ENCODE data around the gene SPANXN3. TPM values are rescaled to one million over a fixed set of nuclear protein-coding genes. Genes with fewer than 3 reads are reported as not detected.
"Not testable (repeated sequence)": the region's sequence is repeated elsewhere in the genome, so short reads cannot be mapped to it uniquely, and the experiment has no call there.

SPANXN3 gene, protein sequence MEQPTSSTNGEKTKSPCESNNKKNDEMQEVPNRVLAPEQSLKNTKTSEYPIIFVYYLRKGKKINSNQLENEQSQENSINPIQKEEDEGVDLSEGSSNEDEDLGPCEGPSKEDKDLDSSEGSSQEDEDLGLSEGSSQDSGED
- not detected for total RNA-seq
- long read RNA-seq: 0 reads

DNA sequence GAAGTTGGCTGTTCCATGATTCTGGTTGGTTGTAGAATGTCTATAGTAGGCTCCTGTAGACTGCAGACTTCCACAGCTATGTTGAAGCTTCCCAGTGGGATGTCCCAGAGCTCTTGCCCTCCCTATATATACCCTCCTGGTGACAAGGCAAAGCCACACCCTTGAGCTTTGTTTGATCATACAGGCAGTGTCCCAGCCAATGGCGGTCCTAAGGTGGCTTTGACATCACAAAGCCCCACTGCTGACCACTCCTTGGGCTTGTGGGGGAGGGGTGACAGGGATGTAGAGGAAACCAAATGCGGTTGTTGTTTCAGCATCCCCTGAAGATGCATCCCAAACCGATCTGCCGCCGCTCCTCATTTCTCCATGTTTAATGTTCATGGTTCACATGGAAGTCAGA lies at the start of gene SPANXN3:
SPANXN3 (minus strand) TSS at position 101 of the 400 bp plus-strand sequence; CDS start at position 17, 84 bp downstream.
- intact Hi-C loops (cut with micrococcal nuclease); ATAC-seq; DNase-seq: not testable (repeated sequence)

DNA sequence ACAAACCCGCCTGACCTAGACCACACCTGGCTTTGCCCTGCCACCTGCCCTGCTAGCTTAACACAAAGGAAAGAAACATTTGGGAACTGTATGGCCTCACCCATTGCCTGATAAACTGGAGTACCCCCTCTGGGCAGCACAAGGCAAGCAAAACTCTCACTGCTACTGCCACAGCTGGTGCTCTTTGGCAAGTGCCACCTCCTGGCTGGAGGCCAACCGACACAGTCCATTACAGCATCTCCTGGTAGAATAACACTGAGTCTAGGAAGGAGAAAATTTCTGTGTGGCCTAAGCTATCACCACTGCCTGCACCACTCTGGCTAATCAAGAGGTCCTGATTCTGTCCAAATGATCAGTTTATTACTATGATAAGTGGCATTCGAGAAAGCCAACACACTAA lies 18.9 kb upstream of the SPANXN3 start:
- intact Hi-C loops (cut with micrococcal nuclease): no loop called here
- no peak for DNase-seq
- no peak for ATAC-seq

DNA sequence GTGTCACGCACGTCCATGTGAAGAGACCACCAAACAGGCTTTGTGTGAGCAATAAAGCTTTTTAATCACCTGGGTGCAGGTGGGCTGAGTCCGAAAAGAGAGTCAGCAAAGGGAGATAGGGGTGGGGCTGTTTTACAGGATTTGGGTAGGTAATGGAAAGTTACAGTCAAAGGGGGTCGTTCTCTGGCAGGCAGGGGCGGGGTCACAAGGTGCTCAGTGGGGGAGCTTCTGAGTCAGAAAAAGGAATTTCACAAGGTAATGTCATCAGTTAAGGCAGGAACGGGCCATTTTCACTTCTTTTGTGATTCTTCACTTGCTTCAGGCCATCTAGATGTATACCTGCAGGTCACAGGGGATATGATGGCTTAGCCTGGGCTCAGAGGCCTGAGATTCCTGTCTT lies 15.1 kb downstream of the SPANXN3 start:
- intact Hi-C loops (cut with micrococcal nuclease): not testable (repeated sequence)

DNA sequence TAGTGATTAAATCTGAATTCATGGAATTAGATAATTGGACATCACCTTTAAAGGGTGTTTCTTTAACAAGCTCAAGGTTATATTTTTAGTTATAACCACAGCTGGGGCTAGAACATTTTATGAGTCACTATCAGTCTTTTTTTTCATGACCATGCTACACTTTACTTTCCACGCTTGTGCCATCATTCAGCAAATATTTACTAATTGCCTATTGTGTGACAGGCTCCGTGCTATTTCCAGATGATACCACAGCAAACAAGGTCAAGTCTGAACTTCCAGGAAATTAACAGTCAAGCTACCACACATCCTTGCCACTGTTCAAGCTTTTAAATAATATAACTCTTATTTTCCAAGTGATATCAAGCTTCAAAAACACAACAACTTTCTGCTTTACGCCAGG lies 16.5 kb downstream of the SPANXN3 start:
- no peak for DNase-seq
- intact Hi-C loops (cut with micrococcal nuclease): no loop called here
- ATAC-seq: no peak

More for the DNA sequence above, 15.1 kb downstream of the SPANXN3 start:
- DNase-seq, ATAC-seq: not testable (repeated sequence)

DNA sequence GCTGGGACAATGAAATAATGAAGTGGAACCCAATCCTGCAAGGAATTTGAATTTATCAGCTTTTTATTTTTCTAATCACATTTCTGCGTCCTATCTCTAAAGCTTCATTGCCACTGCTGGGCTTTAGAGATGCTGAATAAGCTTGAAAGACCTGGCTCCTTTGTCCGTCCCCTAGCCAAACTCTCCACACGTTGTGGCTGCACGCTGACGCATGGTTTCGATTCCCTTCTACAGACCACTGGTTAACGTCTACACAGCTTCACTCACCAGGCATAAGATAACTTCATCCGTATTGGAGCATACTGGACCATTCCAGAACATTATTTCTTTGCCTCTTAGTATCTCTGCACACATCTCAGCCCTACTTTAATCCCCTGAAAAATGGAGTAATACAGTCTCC lies 31.2 kb downstream of the SPANXN3 start:
- intact Hi-C loops (cut with micrococcal nuclease): no loop called here
- no peak for DNase-seq
- ATAC-seq: no peak

DNA sequence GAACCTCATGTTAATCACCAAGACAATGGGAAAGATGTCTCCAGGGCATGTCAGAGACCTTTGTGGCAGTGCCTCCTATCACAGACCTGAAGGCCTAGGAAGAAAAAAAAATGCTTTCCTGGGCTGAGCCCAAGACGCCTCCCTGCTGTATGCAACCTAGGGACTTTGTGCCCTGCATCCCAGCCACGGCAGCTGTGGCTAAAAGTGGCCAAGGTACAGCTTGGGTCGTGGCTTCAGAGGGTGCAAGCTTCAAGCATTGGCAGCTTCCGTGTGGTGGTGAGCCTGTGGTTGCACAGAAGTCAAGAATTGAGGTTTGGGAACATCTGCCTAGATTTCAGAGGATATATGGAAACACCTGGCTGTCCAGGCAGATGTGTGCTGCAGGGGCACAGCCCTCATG lies 40.5 kb downstream of the SPANXN3 start:
- ATAC-seq (no peak), DNase-seq (no peak)
- intact Hi-C loops (cut with micrococcal nuclease): no loop called here

DNA sequence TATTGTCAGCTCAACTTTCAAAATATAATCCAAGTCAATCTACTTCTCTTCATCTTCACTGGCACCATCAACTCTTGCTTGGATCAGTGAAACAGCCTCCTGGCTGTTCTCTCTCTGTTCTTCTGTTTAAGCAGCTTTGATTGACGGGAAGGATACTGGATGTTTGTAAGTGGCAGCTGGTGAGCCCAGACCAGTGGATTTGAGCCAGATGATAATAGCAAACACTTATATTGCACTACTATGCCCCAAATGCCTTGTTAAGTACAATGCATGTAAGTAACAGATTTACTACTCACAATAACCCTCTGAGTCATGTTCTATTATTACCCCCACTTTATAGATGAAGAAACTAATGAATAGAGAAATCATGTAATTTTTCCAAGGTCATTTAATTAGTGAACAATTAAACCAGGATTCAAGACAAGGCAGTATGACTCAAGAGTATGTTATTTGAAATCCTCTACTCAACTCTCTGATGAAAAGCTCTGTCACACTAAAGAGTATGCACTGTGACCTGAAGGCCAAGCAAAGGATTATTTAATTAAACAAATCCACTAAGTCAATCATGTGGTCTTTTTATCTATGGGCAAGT lies 44.8 kb downstream of the SPANXN3 start:
- ATAC-seq: peak; percentile 35

DNA sequence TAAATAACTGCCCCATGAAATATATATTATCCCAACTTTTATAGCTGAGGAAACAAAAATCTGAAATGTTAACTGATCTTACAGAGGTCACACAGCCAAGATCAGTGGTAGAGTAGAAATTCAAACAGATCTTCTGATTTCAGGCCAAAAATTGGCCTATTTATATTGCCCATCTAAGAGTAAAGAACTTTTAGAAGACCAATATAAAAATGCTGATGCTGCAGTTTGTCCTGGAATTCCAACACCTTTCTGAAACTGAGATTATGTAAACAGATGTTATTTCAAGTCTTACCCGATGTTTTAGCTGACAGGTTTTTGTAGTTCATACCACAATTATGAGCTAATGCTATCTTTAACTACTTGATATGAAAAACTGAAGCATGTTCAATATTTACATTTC lies 51.1 kb downstream of the SPANXN3 start:
- ATAC-seq (no peak), DNase-seq (no peak)
- intact Hi-C loops (cut with micrococcal nuclease): no loop called here

More for the DNA sequence above, 44.8 kb downstream of the SPANXN3 start:
- no peak for DNase-seq
- intact Hi-C loops (cut with micrococcal nuclease): no loop called here

DNA sequence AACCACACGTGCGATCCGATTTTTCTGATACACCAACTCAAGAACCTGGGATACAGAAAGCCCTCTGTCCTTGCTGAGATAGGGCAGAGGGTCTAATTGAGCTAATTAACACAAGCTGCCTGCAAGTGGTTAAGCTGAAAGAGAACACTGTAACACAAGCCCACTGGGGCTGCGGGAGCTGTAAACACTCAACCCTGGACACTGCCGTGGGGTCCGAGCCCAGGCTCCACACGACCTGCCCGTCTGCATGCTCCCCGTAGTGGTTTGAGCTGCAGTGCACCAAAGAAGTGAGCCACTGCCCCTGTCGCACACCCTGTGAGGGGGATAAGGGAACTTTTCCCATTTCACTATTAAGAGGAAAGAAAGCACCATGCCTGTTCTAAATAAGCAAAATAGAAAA lies 54.6 kb downstream of the SPANXN3 start:
- intact Hi-C loops (cut with micrococcal nuclease): no loop called here
- ATAC-seq: no peak
- DNase-seq: no peak

DNA sequence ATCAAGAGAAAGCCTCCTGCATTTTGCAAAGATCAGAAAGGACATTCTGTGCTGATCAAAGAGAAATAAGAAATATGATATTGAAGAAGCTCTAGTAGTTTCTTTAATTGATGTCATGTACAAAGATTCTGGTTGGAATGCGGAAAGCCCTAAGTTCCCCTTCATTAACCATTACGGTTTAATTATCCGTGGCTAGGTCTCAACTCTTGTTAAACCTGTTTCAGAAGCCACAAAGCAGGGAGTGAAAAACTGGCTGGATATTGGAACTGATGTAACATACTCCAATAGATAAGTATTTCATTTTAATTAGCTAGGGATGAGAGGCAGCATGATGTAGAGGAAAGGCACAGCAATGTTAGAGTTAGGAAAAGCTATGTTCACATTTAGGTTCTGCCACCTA lies 55.7 kb downstream of the SPANXN3 start:
- ATAC-seq (no peak), DNase-seq (no peak)
- intact Hi-C loops (cut with micrococcal nuclease): no loop called here

Other genes with a start within 250 kb of the SPANXN3 start
- gene SLITRK4, start 118.6 kb upstream of the SPANXN3 start, total RNA-seq: 0.22 TPM
- not detected for gene SPANXN2, start 203.3 kb upstream of the SPANXN3 start, total RNA-seq

Data from left ventricle myocardium superior (tissue), 1 donor.